HCT116 (cell line): ENCODE measurements around the gene CDCP1. TPM values are rescaled to one million over a fixed set of nuclear protein-coding genes. Genes with fewer than 3 reads are reported as not detected.

ENCODE experiments used
- ATAC-seq: fragments of 200-7000 bp; cut with Tn5 transposase; 2 replicates; pipeline ENCODE4 v1.9.1; 2020; ENCODE audit warnings: mild to moderate bottlenecking, moderate library complexity
- BruUV-seq: library from RNA; stranded (reverse); fragments of 400-500 nt; replicated peaks from 2 replicates; lab custom pipeline; 2021; lab: Mats Ljungman, UMichigan
- CTCF ChIA-PET: fragments of 300-600 bp; sonication (Branson Sonifier 250); formaldehyde crosslinking; loops from one replicate; lab custom pipeline; 2021; ENCODE audit warnings: antibody characterized with exemption; lab: Charles Lee
- POLR2A ChIA-PET: fragments of 300-600, 350-600 bp; sonication (Branson Sonifier 250); formaldehyde crosslinking; loops from one replicate; lab custom pipeline; 2021; ENCODE audit warnings: antibody characterized with exemption; lab: Charles Lee
- RAD21 ChIA-PET, 2 experiments: fragments of 300-600 bp; sonication (Branson Sonifier 250); formaldehyde crosslinking; loops; one replicate each; lab custom pipeline; 2023; ENCODE audit warnings: low total read pairs in 2 of 2; ENCODE audit not compliant: uncharacterized antibody in 2 of 2, unreplicated experiment in 2 of 2, low non-redundant PET in 1 of 2; lab: Charles Lee
- DNase-seq: peaks from one replicate; pipeline ENCODE4 v3.0.0-alpha.2; 2010; ENCODE audit warnings: low read depth, low spot score
- H2AFZ ChIP-seq: fragments of 200-600 bp; shearing (Covaris generic), sonication (generic); 2 replicates; pipeline ENCODE4 v1.6.1; 2017; ENCODE audit warnings: low read depth, mixed run types, mixed read lengths, antibody characterized with exemption, low read length; ENCODE audit not compliant: poor library complexity, severe bottlenecking
- H3K27ac ChIP-seq: 2 replicates; pipeline ENCODE4 v1.5.1; 2012; ENCODE audit warnings: low read depth, low read length
- H3K27me3 ChIP-seq: fragments of 200-600 bp; sonication (generic); 2 replicates; pipeline ENCODE4 v1.6.1; 2016; ENCODE audit warnings: mixed run types, low read length, mixed read lengths; ENCODE audit not compliant: insufficient read depth
- H3K36me3 ChIP-seq, 2 experiments: fragments of 200-500 bp in 1 of 2; fragments of 200-600 bp in 1 of 2; sonication (Bioruptor generic) in 1 of 2; sonication (generic) in 1 of 2; 2 replicates each; pipeline versions ENCODE4 v1.5.1 to v1.6.1; 2014 to 2016; ENCODE audit warnings: low read length in 2 of 2, inconsistent platforms in 1 of 2, mixed read lengths in 1 of 2, mixed run types in 1 of 2; ENCODE audit not compliant: insufficient read depth in 2 of 2, control insufficient read depth in 1 of 2
- H3K4me1 ChIP-seq, 2 experiments: fragments of 200-600 bp in 1 of 2; sonication (generic) in 1 of 2; 2 replicates each; pipeline versions ENCODE4 v1.5.1 to v1.6.1; 2012 to 2017; ENCODE audit warnings: low read length in 2 of 2, inconsistent platforms in 1 of 2, mild to moderate bottlenecking in 1 of 2, mixed read lengths in 1 of 2, mixed run types in 1 of 2, moderate library complexity in 1 of 2; ENCODE audit not compliant: insufficient read depth in 2 of 2, control insufficient read depth in 1 of 2
- H3K4me2 ChIP-seq: fragments of 200-600 bp; sonication (generic); 2 replicates; pipeline ENCODE4 v1.6.1; 2017; ENCODE audit warnings: mixed run types, low read length, mixed read lengths
- H3K4me3 ChIP-seq, 2 experiments: fragments of 200-600 bp in 1 of 2; sonication (generic) in 1 of 2; replicated peaks in 1 of 2; 2 replicates each; pipeline ENCODE4 v1.5.1; 2011 to 2016; ENCODE audit warnings: low read length in 2 of 2, control low read depth in 1 of 2, low read depth in 1 of 2, mild to moderate bottlenecking in 1 of 2, mixed read lengths in 1 of 2, mixed run types in 1 of 2
- H3K79me2 ChIP-seq: fragments of 200-600 bp; sonication (generic); 2 replicates; pipeline ENCODE4 v1.6.1; 2017; ENCODE audit warnings: mild to moderate bottlenecking, mixed run types, low read length, moderate library complexity, mixed read lengths; ENCODE audit not compliant: insufficient read depth
- H3K9ac ChIP-seq: fragments of 200-600 bp; sonication (generic); 2 replicates; pipeline ENCODE4 v1.6.1; 2016; ENCODE audit warnings: low read length, mixed read lengths
- H3K9me2 ChIP-seq: fragments of 200-600 bp; sonication (generic), shearing (Covaris generic); 2 replicates; pipeline ENCODE4 v1.6.1; 2017; ENCODE audit warnings: mixed run types, mild to moderate bottlenecking, moderate library complexity; ENCODE audit not compliant: insufficient read depth
- H3K9me3 ChIP-seq, 2 experiments: fragments of 200-500 bp in 1 of 2; fragments of 200-600 bp in 1 of 2; sonication (Bioruptor generic) in 1 of 2; sonication (generic) in 1 of 2; 2 replicates each; pipeline ENCODE4 v1.6.1; 2014 to 2017; ENCODE audit warnings: low read length in 2 of 2, mixed read lengths in 2 of 2, inconsistent platforms in 1 of 2, low read depth in 1 of 2, mild to moderate bottlenecking in 1 of 2, mixed run types in 1 of 2, moderate library complexity in 1 of 2; ENCODE audit not compliant: control insufficient read depth in 1 of 2, insufficient read depth in 1 of 2
- H4K20me1 ChIP-seq: fragments of 200-600 bp; sonication (generic), shearing (Covaris generic); 2 replicates; pipeline ENCODE4 v1.6.1; 2017; ENCODE audit warnings: mixed run types, mild to moderate bottlenecking, moderate library complexity; ENCODE audit not compliant: insufficient read depth
- CBX3 ChIP-seq: IDR thresholded peaks from 2 replicates; pipeline ENCODE4 v1.6.1; 2012; ENCODE audit warnings: low read depth
- POLR2AphosphoS5 ChIP-seq: IDR thresholded peaks from 2 replicates; pipeline ENCODE4 v1.6.1; 2011; ENCODE audit warnings: mild to moderate bottlenecking, low read depth, low read length, moderate library complexity
- SIN3A ChIP-seq: IDR thresholded peaks from 2 replicates; pipeline ENCODE4 v1.6.1; 2012; ENCODE audit warnings: low read depth
- SRF ChIP-seq: IDR thresholded peaks from 2 replicates; pipeline ENCODE4 v1.6.1; 2012; ENCODE audit warnings: low read depth
- YY1 ChIP-seq: IDR thresholded peaks from 2 replicates; pipeline ENCODE4 v1.6.1; 2011; ENCODE audit warnings: low read length, low read depth, moderate library complexity, mild to moderate bottlenecking; ENCODE audit not compliant: insufficient replicate concordance; ENCODE audit errors: extremely low read depth
- ZFX ChIP-seq: fragments of 450-650 bp; IDR thresholded peaks from 2 replicates; pipeline ENCODE4 v1.6.1; 2017
- intact Hi-C: fragments of 100-400 bp; cut with micrococcal nuclease; formaldehyde crosslinking; loops from 2 replicates; pipeline ENCODE4 v1.10.0; 2022
- total RNA-seq: library from RNA; stranded (reverse); gene quantifications from one replicate; pipeline ENCODE4 v1.2.1, GENCODE V29; 2021; ENCODE audit not compliant: unreplicated experiment
- TF ChIP-seq, protein P1 (sequence below): IDR thresholded peaks from 2 replicates; pipeline ENCODE4 v1.6.1; 2011; ENCODE audit warnings: mild to moderate bottlenecking, low read length, moderate library complexity; ENCODE audit not compliant: insufficient replicate concordance; ENCODE audit errors: extremely low read depth
- TF ChIP-seq, protein P2 (sequence below), 3 experiments: fragments of 200-600 bp in 1 of 3; sonication (generic) in 1 of 3; IDR thresholded peaks in 2 of 3; conservative IDR thresholded peaks in 1 of 3; 2 replicates each; pipeline ENCODE4 v1.5.1; 2012 to 2017; ENCODE audit warnings: low read depth in 2 of 3, low read length in 2 of 3, antibody characterized with exemption in 1 of 3, borderline replicate concordance in 1 of 3, control low read depth in 1 of 3, mild to moderate bottlenecking in 1 of 3, mixed read lengths in 1 of 3, mixed run types in 1 of 3, moderate library complexity in 1 of 3; ENCODE audit not compliant: insufficient read depth in 1 of 3

The CDCP1 gene
- total RNA-seq, 1 experiment from 2014 or later = 196 TPM

DNA sequence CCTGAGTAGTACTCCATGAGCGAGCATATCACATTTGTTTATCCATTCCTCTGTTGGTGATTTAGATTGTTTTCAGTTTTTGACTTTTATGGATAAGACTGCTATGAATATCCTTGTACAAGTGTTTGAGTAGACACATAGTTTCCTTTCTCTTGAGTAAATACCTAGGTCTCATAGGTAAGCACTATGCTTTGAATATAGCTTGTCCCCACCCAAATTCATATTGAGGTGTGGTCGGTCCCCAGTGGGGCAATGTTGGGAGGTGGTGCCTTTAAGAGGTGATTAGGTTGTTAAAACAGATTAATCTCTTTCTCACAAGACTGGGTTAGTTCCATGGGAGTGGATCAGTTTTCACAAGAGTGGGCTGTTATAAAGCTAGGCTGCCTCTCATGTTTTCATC, 42.8 kb downstream of the CDCP1 start:
- no peaks in the 10 kb centered on the region for H3K9me3 ChIP-seq
- DNase-seq (no peak), ATAC-seq (no peak)
- POLR2A ChIA-PET = interaction anchor here (1.3 kb wide), 1 partner anchor 21 kb away, joined by 3 read pairs; no protein-coding TSS in a partner anchor
- H3K27me3 ChIP-seq = no peaks in the 10 kb centered on the region
- no peaks in the 10 kb centered on the region for H4K20me1 ChIP-seq
- CTCF ChIA-PET = no interaction called here
- RAD21 ChIA-PET = no interaction called here
- H3K4me3 ChIP-seq = no peak overlapping the region
- peaks cover 32 to 43% of the 10 kb centered on the region in 2 experiments for H3K4me1 ChIP-seq
- H3K79me2 ChIP-seq = peaks cover 91% of the 10 kb centered on the region
- no peaks in the 10 kb centered on the region for H3K9me2 ChIP-seq
- TF ChIP-seq, protein P1, sequence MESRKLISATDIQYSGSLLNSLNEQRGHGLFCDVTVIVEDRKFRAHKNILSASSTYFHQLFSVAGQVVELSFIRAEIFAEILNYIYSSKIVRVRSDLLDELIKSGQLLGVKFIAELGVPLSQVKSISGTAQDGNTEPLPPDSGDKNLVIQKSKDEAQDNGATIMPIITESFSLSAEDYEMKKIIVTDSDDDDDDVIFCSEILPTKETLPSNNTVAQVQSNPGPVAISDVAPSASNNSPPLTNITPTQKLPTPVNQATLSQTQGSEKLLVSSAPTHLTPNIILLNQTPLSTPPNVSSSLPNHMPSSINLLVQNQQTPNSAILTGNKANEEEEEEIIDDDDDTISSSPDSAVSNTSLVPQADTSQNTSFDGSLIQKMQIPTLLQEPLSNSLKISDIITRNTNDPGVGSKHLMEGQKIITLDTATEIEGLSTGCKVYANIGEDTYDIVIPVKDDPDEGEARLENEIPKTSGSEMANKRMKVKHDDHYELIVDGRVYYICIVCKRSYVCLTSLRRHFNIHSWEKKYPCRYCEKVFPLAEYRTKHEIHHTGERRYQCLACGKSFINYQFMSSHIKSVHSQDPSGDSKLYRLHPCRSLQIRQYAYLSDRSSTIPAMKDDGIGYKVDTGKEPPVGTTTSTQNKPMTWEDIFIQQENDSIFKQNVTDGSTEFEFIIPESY = no peak
- TF ChIP-seq YY1 = no peak
- TF ChIP-seq SIN3A = no peak
- TF ChIP-seq ZFX = no peak
- TF ChIP-seq SRF = no peak
- no peak for TF ChIP-seq CBX3
- no peak for TF ChIP-seq POLR2AphosphoS5
- TF ChIP-seq, protein P2, sequence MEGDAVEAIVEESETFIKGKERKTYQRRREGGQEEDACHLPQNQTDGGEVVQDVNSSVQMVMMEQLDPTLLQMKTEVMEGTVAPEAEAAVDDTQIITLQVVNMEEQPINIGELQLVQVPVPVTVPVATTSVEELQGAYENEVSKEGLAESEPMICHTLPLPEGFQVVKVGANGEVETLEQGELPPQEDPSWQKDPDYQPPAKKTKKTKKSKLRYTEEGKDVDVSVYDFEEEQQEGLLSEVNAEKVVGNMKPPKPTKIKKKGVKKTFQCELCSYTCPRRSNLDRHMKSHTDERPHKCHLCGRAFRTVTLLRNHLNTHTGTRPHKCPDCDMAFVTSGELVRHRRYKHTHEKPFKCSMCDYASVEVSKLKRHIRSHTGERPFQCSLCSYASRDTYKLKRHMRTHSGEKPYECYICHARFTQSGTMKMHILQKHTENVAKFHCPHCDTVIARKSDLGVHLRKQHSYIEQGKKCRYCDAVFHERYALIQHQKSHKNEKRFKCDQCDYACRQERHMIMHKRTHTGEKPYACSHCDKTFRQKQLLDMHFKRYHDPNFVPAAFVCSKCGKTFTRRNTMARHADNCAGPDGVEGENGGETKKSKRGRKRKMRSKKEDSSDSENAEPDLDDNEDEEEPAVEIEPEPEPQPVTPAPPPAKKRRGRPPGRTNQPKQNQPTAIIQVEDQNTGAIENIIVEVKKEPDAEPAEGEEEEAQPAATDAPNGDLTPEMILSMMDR (IDR thresholded peaks at IDR 0.05 in 2 of 3, conservative IDR thresholded peaks at IDR 0.05 in 1 of 3; ENCODE audit: borderline replicate concordance in 1 of 3, insufficient read depth in 1 of 3, low read depth in 2 of 3, low read length in 2 of 3) = no peak
- H3K27ac ChIP-seq = no peak overlapping the region
- H3K9ac ChIP-seq = no peak overlapping the region
- no peak overlapping the region for H3K4me2 ChIP-seq
- intact Hi-C loops = no loop called here
- no peak overlapping the region for H2AFZ ChIP-seq
- H3K36me3 ChIP-seq = peaks cover 39 to 68% of the 10 kb centered on the region in 2 experiments
- BruUV-seq = no TSS peak
